CD4-positive, alpha-beta memory T cell (primary cell): Measurements from ENCODE around the gene RAB27B. TPM values are rescaled to one million over a fixed set of nuclear protein-coding genes. Genes with fewer than 3 reads are reported as not detected.

Experiments
- CTCF ChIA-PET: fragments of 350-600 bp; sonication (Branson Sonifier 250); formaldehyde crosslinking; loops from one replicate; lab custom pipeline; 2021; ENCODE audit warnings: inconsistent platforms; ENCODE audit not compliant: partially characterized antibody; lab: Charles Lee
- POLR2A ChIA-PET: fragments of 350-600 bp; sonication (Branson Sonifier 250); formaldehyde crosslinking; loops from one replicate; lab custom pipeline; 2021; ENCODE audit not compliant: partially characterized antibody; lab: Charles Lee
- DNase-seq, 5 donors: peaks; one replicate each; pipeline versions ENCODE4 v3.0.0 to v3.0.0-alpha.2; 2020 to 2022; ENCODE audit warnings: mixed read lengths in 1 of 5
- H3K27ac ChIP-seq: one replicate; pipeline ENCODE4 v1.7.0; 2013; ENCODE audit warnings: low read depth, low read length
- H3K27me3 ChIP-seq: 2 replicates; pipeline ENCODE4 v1.7.0; 2013; ENCODE audit warnings: mild to moderate bottlenecking, low read length, moderate library complexity; ENCODE audit not compliant: insufficient read depth
- H3K36me3 ChIP-seq: 2 replicates; pipeline ENCODE4 v1.7.0; 2013; ENCODE audit warnings: mild to moderate bottlenecking, low read length, moderate library complexity; ENCODE audit not compliant: insufficient read depth
- H3K4me1 ChIP-seq: 2 replicates; pipeline ENCODE4 v1.7.0; 2013; ENCODE audit warnings: mild to moderate bottlenecking, low read length, moderate library complexity; ENCODE audit not compliant: insufficient read depth
- H3K4me3 ChIP-seq, 2 donors: one replicate each; pipeline ENCODE4 v1.7.0; 2013; ENCODE audit warnings: low read length in 2 of 2, mild to moderate bottlenecking in 1 of 2
- H3K9me3 ChIP-seq, 2 donors: one replicate each; pipeline ENCODE4 v1.7.0; 2013; ENCODE audit warnings: low read length in 2 of 2, control low read depth in 1 of 2; ENCODE audit not compliant: control insufficient read depth in 1 of 2
- H3K27ac Mint-ChIP-seq, 7 donors: one replicate each; pipeline ENCODE4 v1.8.0; 2020 to 2021; ENCODE audit warnings: mixed read lengths in 7 of 7, mild to moderate bottlenecking in 6 of 7, inconsistent platforms in 3 of 7, moderate library complexity in 3 of 7
- H3K27me3 Mint-ChIP-seq, 2 donors: one replicate each; pipeline ENCODE4 v1.8.0; 2020 to 2021; ENCODE audit warnings: mixed read lengths in 2 of 2
- H3K36me3 Mint-ChIP-seq, 2 donors: one replicate each; pipeline ENCODE4 v1.8.0; 2020 to 2021; ENCODE audit warnings: mixed read lengths in 2 of 2, inconsistent platforms in 1 of 2, mild to moderate bottlenecking in 1 of 2
- H3K4me1 Mint-ChIP-seq, 4 donors: one replicate each; pipeline ENCODE4 v1.8.0; 2020 to 2021; ENCODE audit warnings: mixed read lengths in 4 of 4, mild to moderate bottlenecking in 1 of 4
- H3K4me3 Mint-ChIP-seq, 8 donors: one replicate each; pipeline ENCODE4 v1.8.0; 2020 to 2021; ENCODE audit warnings: mixed read lengths in 8 of 8, mild to moderate bottlenecking in 7 of 8, moderate library complexity in 6 of 8, inconsistent platforms in 3 of 8
- H3K9me3 Mint-ChIP-seq, 8 donors: one replicate each; pipeline ENCODE4 v1.8.0; 2020 to 2021; ENCODE audit warnings: mixed read lengths in 8 of 8, mild to moderate bottlenecking in 5 of 8, inconsistent platforms in 3 of 8, moderate library complexity in 1 of 8
- intact Hi-C: fragments of 100-400 bp; cut with micrococcal nuclease; formaldehyde crosslinking; loops from one replicate; pipeline ENCODE4 v1.15.1; 2023
- polyA plus RNA-seq, 2 donors: library from polyadenylated mRNA; unstranded; fragments of 300-500 nt; fragmentation: Illumina TruSeq; gene quantifications; one replicate each; pipeline ENCODE4 v1.2.3, GENCODE V29; 2021
- total RNA-seq, 2 experiments: library from RNA; stranded (reverse); gene quantifications; one replicate each; pipeline ENCODE4 v1.2.3, GENCODE V29; 2021

RAB27B gene
- total and polyA plus RNA-seq, 4 experiments from 2014 or later, result 1.0 to 3.1 (median 1.6) TPM

DNA sequence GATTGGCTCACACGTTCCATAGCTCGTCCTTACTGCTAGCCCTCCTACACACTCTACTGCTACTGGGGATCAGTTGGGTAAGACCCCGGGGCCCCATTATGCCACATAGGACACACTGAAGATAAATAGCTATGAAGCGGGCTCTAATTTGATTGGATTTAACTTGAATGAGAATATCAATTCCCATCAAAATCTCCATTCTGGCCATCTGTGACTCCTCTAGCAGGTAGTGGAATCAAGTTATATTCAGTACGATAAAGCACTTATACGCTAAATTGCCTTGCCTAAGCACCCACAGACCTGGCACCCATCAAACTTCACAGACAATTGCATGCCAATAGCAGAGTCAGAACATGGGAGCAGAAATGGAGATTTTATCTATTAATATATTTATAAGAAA, 91.1 kb downstream of the RAB27B start:
- DNase-seq, result no peak
- intact Hi-C loops, result no loop called here
- no peaks in the 10 kb centered on the region for H3K4me1 ChIP-seq
- peaks cover 0 to 2% (median 0%) of the 10 kb centered on the region in 4 donors for H3K4me1 Mint-ChIP-seq
- no peaks in the 10 kb centered on the region for H3K36me3 ChIP-seq
- H3K27ac ChIP-seq, result no peak overlapping the region
- ChIA-PET CTCF (interaction anchor here (0.8 kb wide), 1 partner anchor 11 kb away, joined by 4 read pairs; no protein-coding TSS in a partner anchor), POLR2A (no interaction called here)
- no peaks in the 10 kb centered on the region for H3K9me3 Mint-ChIP-seq
- no peaks in the 10 kb centered on the region for H3K9me3 ChIP-seq
- peaks cover 0 to 3% of the 10 kb centered on the region in 2 donors for H3K27me3 Mint-ChIP-seq
- no peak overlapping the region for H3K4me3 Mint-ChIP-seq
- H3K36me3 Mint-ChIP-seq, result no peaks in the 10 kb centered on the region
- no peaks in the 10 kb centered on the region for H3K27me3 ChIP-seq
- no peak overlapping the region for H3K27ac Mint-ChIP-seq
- no peak overlapping the region for H3K4me3 ChIP-seq

DNA sequence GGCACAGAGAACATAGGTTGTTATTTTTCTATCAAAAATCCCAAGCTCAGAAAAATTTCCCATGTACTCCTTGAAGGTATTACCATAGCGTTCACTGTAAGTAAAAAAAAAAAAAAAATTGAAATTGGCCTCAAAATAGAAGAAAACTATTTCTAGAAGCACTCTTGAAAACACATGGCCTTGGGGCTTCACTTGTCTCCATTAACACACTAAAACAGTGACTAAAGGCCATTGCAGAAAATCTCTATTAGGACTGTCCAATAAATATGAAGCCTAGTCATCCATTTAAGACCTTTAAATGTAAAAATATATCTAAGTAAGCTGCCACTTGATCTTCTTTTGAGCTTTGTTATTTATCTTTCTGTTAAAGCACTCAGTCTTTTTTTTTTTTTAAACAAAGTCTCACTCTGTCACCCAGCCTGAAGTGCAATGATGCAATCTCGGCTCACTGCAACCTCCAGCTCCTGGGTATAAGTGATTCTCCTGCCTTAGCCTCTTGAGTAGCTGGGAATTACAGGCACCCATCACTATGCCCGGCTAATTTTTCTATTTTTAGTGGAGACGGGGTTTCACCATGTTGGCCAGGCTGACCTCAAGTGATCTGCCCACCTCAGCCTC, 95.2 kb downstream of the RAB27B start:
- H3K4me1 Mint-ChIP-seq, result peaks cover 0 to 4% (median 0%) of the 10 kb centered on the region in 4 donors
- POLR2A ChIA-PET, result no interaction called here
- Histone ChIP-seq H3K27ac (no peak overlapping the region), H3K36me3 (no peaks in the 10 kb centered on the region), H3K9me3 (no peaks in the 10 kb centered on the region), H3K4me3 (no peak overlapping the region), H3K27me3 (no peaks in the 10 kb centered on the region), H3K4me1 (no peaks in the 10 kb centered on the region)
- no peak overlapping the region for H3K4me3 Mint-ChIP-seq
- no peak for DNase-seq
- CTCF ChIA-PET, result interaction anchor here (0.7 kb wide), 3 partner anchors 44 to 400 kb away, joined by 3 read pairs; no protein-coding TSS in a partner anchor
- intact Hi-C loops, result no loop called here
- no peak overlapping the region for H3K27ac Mint-ChIP-seq
- no peaks in the 10 kb centered on the region for H3K27me3 Mint-ChIP-seq
- H3K9me3 Mint-ChIP-seq, result no peaks in the 10 kb centered on the region
- no peaks in the 10 kb centered on the region for H3K36me3 Mint-ChIP-seq

- Mint-ChIP-seq H3K4me3 (no peak overlapping the region), H3K4me1 (peaks cover 0 to 4% (median 0%) of the 10 kb centered on the region in 4 donors), H3K27me3 (no peaks in the 10 kb centered on the region), H3K36me3 (no peaks in the 10 kb centered on the region), H3K27ac (no peak overlapping the region), H3K9me3 (no peaks in the 10 kb centered on the region)
- Histone ChIP-seq H3K4me1 (no peaks in the 10 kb centered on the region), H3K27ac (no peak overlapping the region), H3K9me3 (no peaks in the 10 kb centered on the region), H3K36me3 (no peaks in the 10 kb centered on the region), H3K27me3 (no peaks in the 10 kb centered on the region), H3K4me3 (no peak overlapping the region)
- ChIA-PET POLR2A (no interaction called here), CTCF (no interaction called here)
- intact Hi-C loops, result no loop called here
- DNase-seq, result no peak
These were observed 96.7 kb downstream of the RAB27B start for GRCh38 chr18:54924948-54925347.

DNA sequence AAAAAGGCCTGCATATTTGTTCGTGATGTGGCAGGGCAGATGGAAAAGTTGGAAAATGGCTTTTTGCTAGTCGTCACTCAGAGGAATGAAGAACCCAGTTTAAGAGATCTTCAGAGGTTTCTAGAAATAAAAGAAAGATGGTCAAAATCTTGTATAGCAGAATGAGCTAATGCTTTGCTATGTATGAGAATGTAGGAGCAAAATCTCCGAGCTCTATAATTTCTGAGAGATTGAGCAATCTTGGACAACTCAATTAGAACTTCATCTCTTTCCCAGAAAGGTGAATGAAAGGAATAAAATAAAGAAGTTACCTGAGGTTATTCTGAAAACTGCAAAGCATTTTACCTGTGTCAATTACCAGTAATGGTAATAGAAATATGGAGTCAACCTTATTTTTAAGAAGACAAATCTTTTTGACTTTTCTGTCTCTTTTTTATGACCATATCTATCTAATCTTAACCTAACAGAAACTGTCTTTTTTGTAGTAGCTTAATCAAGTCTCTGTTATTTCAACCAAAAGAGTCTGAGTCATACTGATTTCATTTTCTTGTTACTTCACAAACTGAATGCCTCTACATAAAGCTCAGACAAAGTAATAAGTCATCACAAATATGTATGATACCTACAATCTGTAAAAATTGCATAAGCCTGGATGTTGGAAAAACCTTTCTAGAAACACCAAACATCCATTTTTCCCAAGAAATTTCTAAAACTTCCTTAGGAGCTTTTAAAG, 98.5 kb downstream of the RAB27B start:
- no peak for DNase-seq
- POLR2A ChIA-PET, result no interaction called here
- H3K27me3 Mint-ChIP-seq, result no peaks in the 10 kb centered on the region
- H3K9me3 Mint-ChIP-seq, result no peaks in the 10 kb centered on the region
- H3K27ac Mint-ChIP-seq, result no peak overlapping the region
- Histone ChIP-seq H3K27me3 (no peaks in the 10 kb centered on the region), H3K9me3 (no peaks in the 10 kb centered on the region), H3K4me1 (no peaks in the 10 kb centered on the region), H3K4me3 (no peak overlapping the region), H3K36me3 (no peaks in the 10 kb centered on the region), H3K27ac (no peak overlapping the region)
- no peaks in the 10 kb centered on the region for H3K36me3 Mint-ChIP-seq
- CTCF ChIA-PET, result no interaction called here
- intact Hi-C loops, result no loop called here
- H3K4me3 Mint-ChIP-seq, result no peak overlapping the region
- H3K4me1 Mint-ChIP-seq, result peaks cover 0 to 4% (median 0%) of the 10 kb centered on the region in 4 donors

GRCh38 chr18:54928236-54928635, 100.0 kb downstream of the RAB27B start:
- Mint-ChIP-seq H3K9me3 (no peaks in the 10 kb centered on the region), H3K4me3 (no peak overlapping the region), H3K4me1 (peaks cover 0 to 2% (median 0%) of the 10 kb centered on the region in 4 donors), H3K36me3 (no peaks in the 10 kb centered on the region), H3K27ac (no peak overlapping the region), H3K27me3 (no peaks in the 10 kb centered on the region)
- no peaks in the 10 kb centered on the region for H3K9me3 ChIP-seq
- intact Hi-C loops, result no loop called here
- H3K4me1 ChIP-seq, result no peaks in the 10 kb centered on the region
- POLR2A ChIA-PET, result no interaction called here
- no peak overlapping the region for H3K27ac ChIP-seq
- CTCF ChIA-PET, result no interaction called here
- H3K4me3 ChIP-seq, result no peak overlapping the region
- no peak for DNase-seq
- H3K27me3 ChIP-seq, result no peaks in the 10 kb centered on the region
- H3K36me3 ChIP-seq, result no peaks in the 10 kb centered on the region

- no peaks in the 10 kb centered on the region for H3K4me1 ChIP-seq
- H3K27ac ChIP-seq, result no peak overlapping the region
- H3K4me1 Mint-ChIP-seq, result no peaks in the 10 kb centered on the region
- ChIA-PET POLR2A (no interaction called here), CTCF (interaction anchor here (1.4 kb wide), 1 partner anchor 11 kb away, joined by 4 read pairs; no protein-coding TSS in a partner anchor)
- H3K27me3 Mint-ChIP-seq, result no peaks in the 10 kb centered on the region
- H3K27ac Mint-ChIP-seq, result no peak overlapping the region
- H3K36me3 Mint-ChIP-seq, result no peaks in the 10 kb centered on the region
- no peak overlapping the region for H3K4me3 ChIP-seq
- no peaks in the 10 kb centered on the region for H3K9me3 ChIP-seq
- DNase-seq, result no peak
- intact Hi-C loops, result no loop called here
- H3K27me3 ChIP-seq, result no peaks in the 10 kb centered on the region
- no peak overlapping the region for H3K4me3 Mint-ChIP-seq
- no peaks in the 10 kb centered on the region for H3K9me3 Mint-ChIP-seq
- no peaks in the 10 kb centered on the region for H3K36me3 ChIP-seq
These were observed 102.9 kb downstream of the RAB27B start for GRCh38 chr18:54931152-54931551.

DNA sequence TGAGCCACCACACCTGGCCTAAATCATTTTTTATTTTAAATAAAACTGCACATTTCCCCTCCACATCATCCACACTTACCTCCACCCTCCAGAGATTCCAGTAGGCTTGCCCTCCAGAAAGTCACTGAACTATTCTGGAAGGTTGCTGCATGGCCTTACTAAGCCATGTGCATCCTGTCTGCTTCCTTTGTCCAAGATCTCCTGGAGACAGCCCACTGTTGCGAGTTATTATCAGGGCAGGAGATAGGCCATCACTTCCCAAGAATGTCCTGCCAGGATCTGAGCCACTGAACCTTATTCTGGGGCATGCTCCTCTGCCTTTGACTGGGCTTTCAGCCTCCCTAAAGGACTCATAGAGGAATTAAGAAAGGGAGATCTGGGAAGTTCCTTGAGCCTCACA, 104.2 kb downstream of the RAB27B start:
- DNase-seq, result no peak
- Histone ChIP-seq H3K36me3 (no peaks in the 10 kb centered on the region), H3K4me1 (no peaks in the 10 kb centered on the region), H3K27ac (no peak overlapping the region), H3K4me3 (no peak overlapping the region), H3K9me3 (no peaks in the 10 kb centered on the region), H3K27me3 (no peaks in the 10 kb centered on the region)
- H3K9me3 Mint-ChIP-seq, result no peaks in the 10 kb centered on the region
- no peaks in the 10 kb centered on the region for H3K36me3 Mint-ChIP-seq
- CTCF ChIA-PET, result no interaction called here
- intact Hi-C loops, result no loop called here
- H3K4me1 Mint-ChIP-seq, result no peaks in the 10 kb centered on the region
- no peak overlapping the region for H3K4me3 Mint-ChIP-seq
- POLR2A ChIA-PET, result no interaction called here
- no peaks in the 10 kb centered on the region for H3K27me3 Mint-ChIP-seq
- no peak overlapping the region for H3K27ac Mint-ChIP-seq
